Trophoblast cell (in vitro differentiated cells and primary cell): ENCODE measurements around the gene PGAP1.

Experiments used
- DNase-seq, 2 donors: peaks; one replicate each; pipeline ENCODE4 v3.0.0-alpha.2; 2016
- H2AFZ ChIP-seq: 2 replicates; pipeline ENCODE4 v1.6.1; 2013; ENCODE audit warnings: low read length, moderate library complexity, mild to moderate bottlenecking; ENCODE audit not compliant: insufficient read depth, poor library complexity
- H2AK5ac ChIP-seq: 2 replicates; pipeline ENCODE4 v1.6.1; 2013; ENCODE audit warnings: mild to moderate bottlenecking, low read length
- H2BK120ac ChIP-seq: 2 replicates; pipeline ENCODE4 v1.6.1; 2013; ENCODE audit warnings: low read length, mild to moderate bottlenecking, moderate library complexity; ENCODE audit not compliant: insufficient read depth, poor library complexity
- H2BK12ac ChIP-seq: 2 replicates; pipeline ENCODE4 v1.6.1; 2013; ENCODE audit warnings: mild to moderate bottlenecking, low read length, moderate library complexity
- H2BK5ac ChIP-seq: 2 replicates; pipeline ENCODE4 v1.6.1; 2013; ENCODE audit warnings: low read length, low read depth, moderate library complexity, mild to moderate bottlenecking; ENCODE audit not compliant: poor library complexity
- H3K14ac ChIP-seq: 2 replicates; pipeline ENCODE4 v1.6.1; 2013; ENCODE audit warnings: mild to moderate bottlenecking, low read length
- H3K18ac ChIP-seq: 2 replicates; pipeline ENCODE4 v1.6.1; 2013; ENCODE audit warnings: mild to moderate bottlenecking, low read length
- H3K23ac ChIP-seq: 2 replicates; pipeline ENCODE4 v1.6.1; 2013; ENCODE audit warnings: low read length
- H3K27ac ChIP-seq: 2 replicates; pipeline ENCODE4 v1.5.1; 2013; ENCODE audit warnings: low read depth, mild to moderate bottlenecking, inconsistent platforms, low read length, moderate library complexity
- H3K27me3 ChIP-seq: 2 replicates; pipeline ENCODE4 v1.6.1; 2013; ENCODE audit warnings: inconsistent platforms, mild to moderate bottlenecking, low read length, moderate library complexity; ENCODE audit not compliant: insufficient read depth
- H3K36me3 ChIP-seq, 2 experiments: 1 replicate in 1 of 2; 2 replicates in 1 of 2; pipeline ENCODE4 v1.6.1; 2013; ENCODE audit warnings: low read length in 2 of 2, mild to moderate bottlenecking in 2 of 2, moderate library complexity in 1 of 2; ENCODE audit not compliant: insufficient read depth in 2 of 2, control insufficient read depth in 1 of 2
- H3K4ac ChIP-seq: 2 replicates; pipeline ENCODE4 v1.6.1; 2013; ENCODE audit warnings: low read depth, mild to moderate bottlenecking, low read length, moderate library complexity
- H3K4me1 ChIP-seq, 2 experiments: 1 replicate in 1 of 2; 2 replicates in 1 of 2; pipeline ENCODE4 v1.6.1; 2013; ENCODE audit warnings: low read length in 2 of 2, mild to moderate bottlenecking in 2 of 2, moderate library complexity in 1 of 2; ENCODE audit not compliant: insufficient read depth in 2 of 2, control insufficient read depth in 1 of 2
- H3K4me2 ChIP-seq: 2 replicates; pipeline ENCODE4 v1.6.1; 2013; ENCODE audit warnings: inconsistent platforms, mild to moderate bottlenecking, low read length, moderate library complexity
- H3K4me3 ChIP-seq: 2 replicates; pipeline ENCODE4 v1.5.1; 2013; ENCODE audit warnings: mild to moderate bottlenecking, low read depth, low read length, inconsistent platforms
- H3K79me1 ChIP-seq: one replicate; pipeline ENCODE4 v1.6.1; 2013; ENCODE audit warnings: low read length
- H3K79me2 ChIP-seq: 2 replicates; pipeline ENCODE4 v1.6.1; 2013; ENCODE audit warnings: low read length, mild to moderate bottlenecking; ENCODE audit not compliant: control insufficient read depth, insufficient read depth, poor library complexity
- H3K9ac ChIP-seq: 2 replicates; pipeline ENCODE4 v1.6.1; 2013; ENCODE audit warnings: mild to moderate bottlenecking, low read length
- H3K9me3 ChIP-seq: 2 replicates; pipeline ENCODE4 v1.6.1; 2013; ENCODE audit warnings: low read depth, mild to moderate bottlenecking, control low read depth, inconsistent platforms, low read length; ENCODE audit not compliant: insufficient read depth
- H4K12ac ChIP-seq: 2 replicates; pipeline ENCODE4 v1.6.1; 2013; ENCODE audit warnings: low read depth, mild to moderate bottlenecking, low read length, moderate library complexity
- H4K8ac ChIP-seq: 2 replicates; pipeline ENCODE4 v1.6.1; 2013; ENCODE audit warnings: low read depth, mild to moderate bottlenecking, low read length, moderate library complexity
- H4K91ac ChIP-seq: one replicate; pipeline ENCODE4 v1.6.1; 2013; ENCODE audit warnings: low read depth, mild to moderate bottlenecking, low read length, moderate library complexity
- WGBS: extraction: QIAGEN DNeasy Blood & Tissue Kit; methylation state at CpG from one replicate; pipeline ENCODE4 v1.1.7; 2013; ENCODE audit warnings: missing lambda C conversion rate; ENCODE audit not compliant: insufficient read length, insufficient coverage; ENCODE audit errors: extremely low coverage; 5-methylcytosine and 5-hydroxymethylcytosine counted together

Gene PGAP1

DNA sequence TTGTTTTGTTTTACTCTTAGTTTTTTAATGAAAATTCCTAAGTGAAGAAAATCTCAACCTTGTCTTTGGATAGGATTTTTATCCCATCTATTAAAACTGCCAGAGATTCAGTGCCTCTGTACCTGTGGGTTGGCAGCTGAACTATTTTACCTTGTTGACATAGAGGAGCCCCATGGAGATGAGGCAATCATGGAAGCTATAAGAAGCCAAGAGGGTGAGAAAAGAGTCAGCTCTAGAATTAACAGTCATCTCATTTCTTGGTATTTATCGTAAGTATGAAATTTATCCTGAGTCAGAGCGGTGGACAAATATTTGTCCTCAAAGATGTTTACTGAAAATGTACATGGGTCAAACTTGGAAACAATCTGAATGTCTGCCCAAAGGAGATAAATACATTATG lies 35.8 kb upstream of the PGAP1 start:
- H3K9ac ChIP-seq = no peak overlapping the region
- H3K4me3 ChIP-seq = no peak overlapping the region
- no peak overlapping the region for H3K27ac ChIP-seq
- H3K4ac ChIP-seq = no peak overlapping the region
- H2AFZ ChIP-seq = no peak overlapping the region
- H3K18ac ChIP-seq = no peak overlapping the region
- H4K8ac ChIP-seq = no peak overlapping the region
- no peaks in the 10 kb centered on the region for H3K36me3 ChIP-seq
- no peak overlapping the region for H3K14ac ChIP-seq
- no peaks in the 10 kb centered on the region for H3K79me2 ChIP-seq
- no peak for DNase-seq
- H4K91ac ChIP-seq = no peak overlapping the region
- H3K9me3 ChIP-seq = peaks cover 2% of the 10 kb centered on the region
- no peak overlapping the region for H3K4me2 ChIP-seq
- no peak overlapping the region for H4K12ac ChIP-seq
- no peak overlapping the region for H3K23ac ChIP-seq
- H2AK5ac ChIP-seq = no peak overlapping the region
- no peaks in the 10 kb centered on the region for H3K4me1 ChIP-seq
- no peaks in the 10 kb centered on the region for H3K27me3 ChIP-seq
- no peak overlapping the region for H2BK5ac ChIP-seq
- H2BK120ac ChIP-seq = no peak overlapping the region
- H2BK12ac ChIP-seq = no peak overlapping the region
- WGBS = no CpG with 5 or more reads among the region's 2 CpGs
- H3K79me1 ChIP-seq = no peaks in the 10 kb centered on the region

DNA sequence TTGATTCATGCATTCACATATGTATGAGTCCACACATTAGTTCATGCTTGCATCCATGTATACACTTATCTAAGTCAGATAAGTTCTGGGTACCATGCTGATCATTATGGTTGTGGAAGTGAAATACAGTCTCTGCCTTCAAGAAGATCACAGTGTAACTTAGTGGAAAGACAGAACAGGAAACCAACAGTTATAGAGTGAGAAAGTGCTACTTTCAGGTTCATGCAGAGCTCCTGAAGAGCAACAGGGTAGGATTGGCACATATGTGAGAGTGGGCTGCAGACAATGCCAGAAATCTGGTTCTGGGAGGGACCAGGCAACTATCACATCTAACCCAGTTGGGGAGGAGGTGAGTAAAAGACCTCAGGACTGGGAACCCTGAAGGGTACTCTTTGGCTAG lies 35.4 kb upstream of the PGAP1 start:
- Histone ChIP-seq H3K4me1 (no peaks in the 10 kb centered on the region), H4K8ac (no peak overlapping the region), H3K9ac (no peak overlapping the region), H4K12ac (no peak overlapping the region), H2BK5ac (no peak overlapping the region), H3K36me3 (no peaks in the 10 kb centered on the region), H2BK12ac (no peak overlapping the region), H2AK5ac (no peak overlapping the region), H3K27me3 (no peaks in the 10 kb centered on the region), H3K23ac (no peak overlapping the region), H3K18ac (no peak overlapping the region), H3K9me3 (peaks cover 2% of the 10 kb centered on the region), H3K4me2 (no peak overlapping the region), H2BK120ac (no peak overlapping the region), H3K79me1 (no peaks in the 10 kb centered on the region), H3K79me2 (no peaks in the 10 kb centered on the region), H3K4ac (no peak overlapping the region), H3K14ac (no peak overlapping the region), H3K4me3 (no peak overlapping the region), H2AFZ (no peak overlapping the region), H4K91ac (no peak overlapping the region), H3K27ac (no peak overlapping the region)
- DNase-seq = no peak

DNA sequence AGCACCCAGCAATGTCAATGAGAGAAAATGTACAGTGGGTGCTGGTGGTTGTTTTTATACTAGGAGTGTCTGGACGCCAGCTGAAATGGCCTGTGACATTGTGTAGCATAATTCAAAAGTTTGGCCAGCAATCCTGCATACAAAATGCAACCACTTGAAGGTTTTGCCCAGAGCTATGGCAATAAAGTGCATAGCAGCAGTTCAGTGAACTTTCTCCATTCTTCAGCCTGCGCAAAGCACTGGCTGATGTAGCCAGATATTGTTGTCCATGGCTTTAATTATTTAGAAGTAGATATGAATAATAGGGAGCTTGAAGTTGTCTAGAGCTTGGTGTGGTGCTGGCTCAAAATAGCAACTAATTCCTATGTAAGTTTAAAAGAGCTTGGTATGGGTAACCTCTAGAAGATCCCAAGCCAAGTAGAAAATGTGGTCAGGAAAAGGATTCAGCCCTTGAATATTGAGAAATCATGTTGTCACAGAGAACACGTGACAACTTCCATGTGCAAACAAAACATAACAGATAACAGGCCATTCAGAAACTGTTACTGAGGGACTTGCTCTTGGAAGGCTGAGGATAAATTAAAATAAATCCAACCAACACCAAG lies 33.3 kb upstream of the PGAP1 start:
- H2BK5ac ChIP-seq = no peak overlapping the region
- H3K23ac ChIP-seq = no peak overlapping the region

DNA sequence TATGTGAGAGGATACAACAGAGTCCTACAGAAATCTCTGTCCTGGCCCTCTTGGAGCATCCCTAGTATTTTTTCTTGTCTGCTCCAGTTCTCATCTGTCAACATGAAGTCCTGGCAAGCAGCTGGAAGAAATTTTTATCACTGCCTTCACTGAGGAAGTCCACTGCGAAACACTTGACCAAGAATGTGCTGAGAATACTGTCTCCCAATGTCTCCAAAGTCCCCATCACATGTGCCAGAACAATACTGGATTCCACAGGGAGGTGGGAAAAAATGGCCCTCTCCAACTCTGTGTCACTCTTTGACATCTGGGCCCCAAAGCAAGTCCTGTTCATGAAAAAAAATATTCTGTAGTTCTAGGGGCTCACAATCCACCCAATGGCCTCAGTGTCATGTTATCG lies 32.8 kb upstream of the PGAP1 start:
- no peak overlapping the region for H2AFZ ChIP-seq
- no peaks in the 10 kb centered on the region for H3K79me1 ChIP-seq
- H3K36me3 ChIP-seq = no peaks in the 10 kb centered on the region
- H3K14ac ChIP-seq = no peak overlapping the region
- no peak overlapping the region for H3K9ac ChIP-seq
- H3K9me3 ChIP-seq = peaks cover 2% of the 10 kb centered on the region
- no peaks in the 10 kb centered on the region for H3K4me1 ChIP-seq
- no peak overlapping the region for H3K27ac ChIP-seq
- no peak overlapping the region for H3K18ac ChIP-seq
- H3K27me3 ChIP-seq = no peaks in the 10 kb centered on the region
- no peak overlapping the region for H2BK12ac ChIP-seq
- no peak overlapping the region for H2AK5ac ChIP-seq
- no peak overlapping the region for H2BK5ac ChIP-seq
- DNase-seq = no peak
- no peak overlapping the region for H2BK120ac ChIP-seq
- no peak overlapping the region for H4K91ac ChIP-seq
- WGBS = no CpG with 5 or more reads among the region's 2 CpGs
- no peak overlapping the region for H3K4me2 ChIP-seq
- no peak overlapping the region for H3K4me3 ChIP-seq
- H3K79me2 ChIP-seq = no peaks in the 10 kb centered on the region
- no peak overlapping the region for H3K4ac ChIP-seq
- no peak overlapping the region for H3K23ac ChIP-seq
- H4K12ac ChIP-seq = no peak overlapping the region
- no peak overlapping the region for H4K8ac ChIP-seq

More for the DNA sequence above, 33.3 kb upstream of the PGAP1 start:
- Histone ChIP-seq H3K9me3 (peaks cover 2% of the 10 kb centered on the region), H2BK12ac (no peak overlapping the region), H4K12ac (no peak overlapping the region), H3K27ac (no peak overlapping the region), H3K27me3 (no peaks in the 10 kb centered on the region), H3K79me1 (no peaks in the 10 kb centered on the region), H4K8ac (no peak overlapping the region), H3K4me3 (no peak overlapping the region), H2BK120ac (no peak overlapping the region), H2AFZ (no peak overlapping the region), H2AK5ac (no peak overlapping the region), H3K18ac (no peak overlapping the region), H3K4me2 (no peak overlapping the region), H3K14ac (no peak overlapping the region), H3K4me1 (no peaks in the 10 kb centered on the region), H3K4ac (no peak overlapping the region), H3K9ac (no peak overlapping the region), H4K91ac (no peak overlapping the region), H3K36me3 (no peaks in the 10 kb centered on the region), H3K79me2 (no peaks in the 10 kb centered on the region)
- DNase-seq = no peak
- no CpG with 5 or more reads among the region's 3 CpGs for WGBS
